Neural cell (in vitro differentiated cells): ENCODE data around the gene DLG2. TPM values are rescaled to one million over a fixed set of nuclear protein-coding genes. Genes with fewer than 3 reads are reported as not detected.

Source experiments
- H2AFZ ChIP-seq: fragments of 200-600, 300-800 bp; sonication (generic), shearing (Covaris generic); 2 replicates; pipeline ENCODE4 v1.6.0; 2014; ENCODE audit warnings: low read depth, mild to moderate bottlenecking, antibody characterized with exemption, low read length, moderate library complexity
- H3F3A ChIP-seq: fragments of 200-600 bp; shearing (Covaris generic); 2 replicates; pipeline ENCODE4 v1.6.1; 2016; ENCODE audit warnings: mild to moderate bottlenecking, moderate library complexity, mixed read lengths, antibody characterized with exemption, low read length; ENCODE audit not compliant: insufficient read depth, poor library complexity, severe bottlenecking
- H3K27ac ChIP-seq: fragments of 200-600, 300-800 bp; sonication (generic), shearing (Covaris generic); 2 replicates; pipeline ENCODE4 v1.5.1; 2014; ENCODE audit warnings: mild to moderate bottlenecking, low read length, moderate library complexity
- H3K27me3 ChIP-seq: fragments of 300-800, 200-600 bp; sonication (generic), shearing (Covaris generic); 2 replicates; pipeline ENCODE4 v1.6.0; 2014; ENCODE audit warnings: mild to moderate bottlenecking, low read depth, low read length, moderate library complexity; ENCODE audit not compliant: insufficient read depth
- H3K36me3 ChIP-seq: fragments of 300-800, 200-600 bp; sonication (generic), shearing (Covaris generic); 2 replicates; pipeline ENCODE4 v1.5.1; 2014; ENCODE audit warnings: mild to moderate bottlenecking, antibody characterized with exemption, low read length, moderate library complexity; ENCODE audit not compliant: insufficient read depth
- H3K4me2 ChIP-seq: fragments of 300-800, 200-600 bp; sonication (generic), shearing (Covaris generic); 2 replicates; pipeline ENCODE4 v1.6.0; 2014; ENCODE audit warnings: mild to moderate bottlenecking, low read length
- H3K4me3 ChIP-seq: fragments of 300-800, 200-600 bp; sonication (generic), shearing (Covaris generic); 2 replicates; pipeline ENCODE4 v1.5.1; 2014; ENCODE audit warnings: mild to moderate bottlenecking, low read length, moderate library complexity
- H3K79me2 ChIP-seq: fragments of 200-600 bp; shearing (Covaris generic); replicated peaks from 2 replicates; pipeline ENCODE4 v1.6.0; 2014; ENCODE audit warnings: mild to moderate bottlenecking, low read length, moderate library complexity; ENCODE audit not compliant: insufficient read depth
- H3K9ac ChIP-seq: fragments of 300-800, 200-600 bp; sonication (generic), shearing (Covaris generic); 2 replicates; pipeline ENCODE4 v1.6.1; 2016; ENCODE audit warnings: mild to moderate bottlenecking, low read length, mixed read lengths
- H3K9me2 ChIP-seq: fragments of 200-600 bp; shearing (Covaris generic); 2 replicates; pipeline ENCODE4 v1.6.1; 2016; ENCODE audit warnings: mild to moderate bottlenecking, low read length, mixed read lengths; ENCODE audit not compliant: insufficient read depth
- H3K9me3 ChIP-seq: fragments of 200-600, 300-800 bp; sonication (generic), shearing (Covaris generic); 2 replicates; pipeline ENCODE4 v1.6.1; 2016; ENCODE audit warnings: mild to moderate bottlenecking, mixed run types, low read length, moderate library complexity, mixed read lengths
- H4K20me1 ChIP-seq: fragments of 200-600 bp; shearing (Covaris generic); 2 replicates; pipeline ENCODE4 v1.6.1; 2016; ENCODE audit warnings: mild to moderate bottlenecking, mixed run types; ENCODE audit not compliant: insufficient read depth
- CTCF ChIP-seq: fragments of 450-650 bp; IDR thresholded peaks from 2 replicates; pipeline ENCODE4 v1.5.1; 2014; ENCODE audit warnings: antibody characterized with exemption, mild to moderate bottlenecking, moderate library complexity; ENCODE audit not compliant: poor library complexity, severe bottlenecking
- EP300 ChIP-seq: fragments of 450-650 bp; conservative IDR thresholded peaks from 2 replicates; pipeline ENCODE4 v1.6.1; 2014; ENCODE audit warnings: antibody characterized with exemption, mild to moderate bottlenecking, moderate library complexity; ENCODE audit not compliant: poor library complexity, severe bottlenecking
- EZH2 ChIP-seq: fragments of 200-600, 300-800 bp; shearing (Covaris generic), sonication (generic); IDR thresholded peaks from 2 replicates; pipeline ENCODE4 v1.6.1; 2014; ENCODE audit warnings: antibody characterized with exemption, low read length, borderline replicate concordance, mild to moderate bottlenecking; ENCODE audit not compliant: insufficient read depth, poor library complexity, severe bottlenecking
- MXI1 ChIP-seq: fragments of 450-650 bp; conservative IDR thresholded peaks from 2 replicates; pipeline ENCODE4 v1.6.1; 2014; ENCODE audit warnings: antibody characterized with exemption, mild to moderate bottlenecking; ENCODE audit not compliant: poor library complexity, severe bottlenecking
- POLR2AphosphoS5 ChIP-seq: IDR thresholded peaks from 2 replicates; pipeline ENCODE4 v1.6.1; 2012
- RAD21 ChIP-seq: fragments of 450-650 bp; conservative IDR thresholded peaks from 2 replicates; pipeline ENCODE4 v1.6.1; 2014; ENCODE audit warnings: antibody characterized with exemption, mild to moderate bottlenecking, moderate library complexity
- REST ChIP-seq: IDR thresholded peaks from 2 replicates; pipeline ENCODE4 v1.6.1; 2012; ENCODE audit warnings: borderline replicate concordance
- SMC3 ChIP-seq: fragments of 450-650 bp; conservative IDR thresholded peaks from 2 replicates; pipeline ENCODE4 v1.6.1; 2014; ENCODE audit warnings: antibody characterized with exemption, mild to moderate bottlenecking, moderate library complexity; ENCODE audit not compliant: poor library complexity
- TAF1 ChIP-seq: IDR thresholded peaks from 2 replicates; pipeline ENCODE4 v1.6.1; 2012; ENCODE audit warnings: low read depth
- polyA plus RNA-seq: library from polyadenylated mRNA; depleted of rRNA; stranded (reverse); fragments of >200 nt; gene quantifications from 2 replicates; pipeline ENCODE4 v1.2.3, GENCODE V29; 2014

DLG2 gene
- polyA plus RNA-seq, 1 donor from 2014 or later = 179 TPM

GRCh38 chr11:84981301-84981700 lies 645.8 kb downstream of the DLG2 start:
- Histone ChIP-seq H3K4me3 (no peak overlapping the region), H3K27me3 (no peaks in the 10 kb centered on the region), H3K9me3 (no peaks in the 10 kb centered on the region), H3K27ac (no peak overlapping the region), H3K9ac (no peak overlapping the region), H2AFZ (no peak overlapping the region), H3K4me2 (no peak overlapping the region), H3K36me3 (no peaks in the 10 kb centered on the region), H3K79me2 (no peaks in the 10 kb centered on the region), H3K9me2 (no peaks in the 10 kb centered on the region), H3F3A (no peaks in the 10 kb centered on the region), H4K20me1 (no peaks in the 10 kb centered on the region)
- no peak for TF ChIP-seq EZH2
- TF ChIP-seq TAF1 = no peak
- no peak for TF ChIP-seq CTCF
- no peak for TF ChIP-seq RAD21
- TF ChIP-seq MXI1 = no peak
- TF ChIP-seq REST = no peak
- no peak for TF ChIP-seq SMC3
- no peak for TF ChIP-seq POLR2AphosphoS5
- no peak for TF ChIP-seq EP300

DNA sequence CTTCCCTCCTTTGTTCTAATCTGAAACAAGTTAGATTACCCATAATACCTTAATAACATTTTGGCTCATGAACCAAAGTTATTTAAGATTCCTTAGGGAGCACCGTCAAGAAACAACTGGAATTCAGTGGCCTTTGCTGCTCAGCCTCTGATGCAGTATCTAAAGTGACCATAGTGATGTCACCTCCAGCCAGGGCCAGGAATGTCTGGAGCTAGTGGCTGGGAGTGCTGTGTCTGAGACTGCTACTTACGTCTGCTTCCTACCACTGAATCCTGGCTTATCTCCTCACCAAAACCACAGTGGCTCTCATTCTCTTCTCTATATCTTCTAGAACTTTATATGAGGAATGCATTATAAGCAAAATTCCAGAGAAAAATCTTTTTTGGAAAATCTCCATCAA lies 658.0 kb downstream of the DLG2 start:
- Histone ChIP-seq H3K79me2 (no peaks in the 10 kb centered on the region), H3K9me3 (no peaks in the 10 kb centered on the region), H3K9ac (no peak overlapping the region), H3K4me2 (no peak overlapping the region), H3K27ac (no peak overlapping the region), H3K9me2 (no peaks in the 10 kb centered on the region), H4K20me1 (no peaks in the 10 kb centered on the region), H3K36me3 (no peaks in the 10 kb centered on the region), H3K27me3 (no peaks in the 10 kb centered on the region), H3F3A (no peaks in the 10 kb centered on the region), H3K4me3 (no peak overlapping the region), H2AFZ (no peak overlapping the region)
- no peak for TF ChIP-seq SMC3
- no peak for TF ChIP-seq EZH2
- no peak for TF ChIP-seq RAD21
- TF ChIP-seq TAF1 = no peak
- no peak for TF ChIP-seq POLR2AphosphoS5
- no peak for TF ChIP-seq REST
- TF ChIP-seq EP300 = no peak
- no peak for TF ChIP-seq MXI1
- no peak for TF ChIP-seq CTCF
